CD14-positive monocyte (primary cell): ENCODE results near the gene TSPEAR. TPM values are rescaled to one million over a fixed set of nuclear protein-coding genes. Genes with fewer than 3 reads are reported as not detected.

ENCODE experiments used
- DNase-seq, 3 donors: peaks; one replicate each; pipeline ENCODE4 v3.0.0-alpha.2; 2011 to 2022
- H2AFZ ChIP-seq: 2 replicates; pipeline ENCODE4 v1.6.0; 2012; ENCODE audit warnings: mild to moderate bottlenecking, low read depth, low read length, inconsistent platforms; ENCODE audit not compliant: insufficient read depth, poor library complexity, severe bottlenecking
- H3K27ac ChIP-seq, 2 donors: 1 replicate in 1 of 2; 2 replicates in 1 of 2; pipeline ENCODE4 v1.5.1; 2012 to 2013; ENCODE audit warnings: low read length in 2 of 2, control low read depth in 1 of 2, inconsistent platforms in 1 of 2, low read depth in 1 of 2, mild to moderate bottlenecking in 1 of 2
- H3K27me3 ChIP-seq, 2 donors: one replicate each; pipeline versions ENCODE4 v1.6.0 to v1.6.1; 2011 to 2013; ENCODE audit warnings: low read length in 2 of 2; ENCODE audit not compliant: control insufficient read depth in 2 of 2, insufficient read depth in 2 of 2
- H3K36me3 ChIP-seq, 2 donors: replicated peaks in 1 of 2; 1 replicate in 1 of 2; 2 replicates in 1 of 2; pipeline versions ENCODE4 v1.5.1 to v1.6.1; 2012 to 2013; ENCODE audit warnings: low read length in 2 of 2, control low read depth in 1 of 2, inconsistent platforms in 1 of 2, mild to moderate bottlenecking in 1 of 2; ENCODE audit not compliant: insufficient read depth in 2 of 2, control insufficient read depth in 1 of 2
- H3K4me1 ChIP-seq, 2 donors: 1 replicate in 1 of 2; 2 replicates in 1 of 2; pipeline versions ENCODE4 v1.5.1 to v1.6.1; 2012 to 2013; ENCODE audit warnings: low read length in 2 of 2, control low read depth in 1 of 2, inconsistent platforms in 1 of 2, mild to moderate bottlenecking in 1 of 2, moderate library complexity in 1 of 2; ENCODE audit not compliant: insufficient read depth in 2 of 2, control insufficient read depth in 1 of 2
- H3K4me2 ChIP-seq: replicated peaks from 2 replicates; pipeline ENCODE3; 2012; ENCODE audit warnings: low read length, moderate library complexity, mild to moderate bottlenecking; ENCODE audit not compliant: poor library complexity, severe bottlenecking; ENCODE audit errors: extremely low read depth
- H3K4me3 ChIP-seq, 3 experiments: fragments of 200-600 bp in 1 of 3; sonication (generic) in 1 of 3; replicated peaks in 1 of 3; 1 replicate in 2 of 3; 2 replicates in 1 of 3; pipeline ENCODE4 v1.5.1; 2011 to 2013; ENCODE audit warnings: low read length in 3 of 3, mild to moderate bottlenecking in 3 of 3, control low read depth in 2 of 3, low read depth in 2 of 3, inconsistent platforms in 1 of 3, moderate library complexity in 1 of 3
- H3K79me2 ChIP-seq: 2 replicates; pipeline ENCODE4 v1.6.0; 2012; ENCODE audit warnings: mild to moderate bottlenecking, control low read depth, inconsistent platforms, low read length, moderate library complexity; ENCODE audit not compliant: insufficient read depth
- H3K9ac ChIP-seq: 2 replicates; pipeline ENCODE4 v1.6.0; 2017; ENCODE audit warnings: low read length, mild to moderate bottlenecking; ENCODE audit not compliant: insufficient read depth, poor library complexity, severe bottlenecking
- H3K9me3 ChIP-seq, 2 donors: replicated peaks in 1 of 2; 1 replicate in 1 of 2; 2 replicates in 1 of 2; pipeline versions ENCODE4 v1.5.1 to v1.6.1; 2012 to 2013; ENCODE audit warnings: low read length in 2 of 2, control low read depth in 1 of 2; ENCODE audit not compliant: control insufficient read depth in 1 of 2, insufficient read depth in 1 of 2
- H4K20me1 ChIP-seq: 2 replicates; pipeline ENCODE4 v1.6.0; 2012; ENCODE audit warnings: mild to moderate bottlenecking, low read length, control low read depth, moderate library complexity; ENCODE audit not compliant: insufficient read depth
- H3K27ac Mint-ChIP-seq, 7 donors: one replicate each; pipeline ENCODE4 v1.8.0; 2020; ENCODE audit warnings: mild to moderate bottlenecking in 7 of 7, mixed read lengths in 7 of 7, moderate library complexity in 6 of 7, inconsistent platforms in 2 of 7
- H3K27me3 Mint-ChIP-seq, 3 donors: one replicate each; pipeline ENCODE4 v1.8.0; 2021 to 2022; ENCODE audit warnings: low read depth in 3 of 3, mild to moderate bottlenecking in 3 of 3, mixed read lengths in 3 of 3, moderate library complexity in 3 of 3, inconsistent platforms in 1 of 3
- H3K36me3 Mint-ChIP-seq, 2 donors: one replicate each; pipeline ENCODE4 v1.8.0; 2020; ENCODE audit warnings: mixed read lengths in 2 of 2, inconsistent platforms in 1 of 2, mild to moderate bottlenecking in 1 of 2
- H3K4me1 Mint-ChIP-seq: one replicate; pipeline ENCODE4 v1.8.0; 2020; ENCODE audit warnings: mild to moderate bottlenecking, mixed read lengths
- H3K4me3 Mint-ChIP-seq, 2 donors: one replicate each; pipeline ENCODE4 v1.8.0; 2020; ENCODE audit warnings: mild to moderate bottlenecking in 2 of 2, mixed read lengths in 2 of 2, moderate library complexity in 1 of 2
- H3K9me3 Mint-ChIP-seq, 7 donors: one replicate each; pipeline ENCODE4 v1.8.0; 2020 to 2022; ENCODE audit warnings: mixed read lengths in 7 of 7, mild to moderate bottlenecking in 6 of 7, moderate library complexity in 6 of 7, inconsistent platforms in 2 of 7
- whole genome bisulfite sequencing: methylation state at CpG from one replicate; pipeline ENCODE4 v1.1.5; 2013; ENCODE audit warnings: missing lambda C conversion rate; ENCODE audit not compliant: insufficient coverage; 5-methylcytosine and 5-hydroxymethylcytosine counted together
- intact Hi-C, 2 donors: fragments of 100-400 bp; cut with micrococcal nuclease; formaldehyde crosslinking; loops; one replicate each; pipeline versions ENCODE4 v1.15.0 to v1.15.1; 2023
- polyA plus RNA-seq, 3 donors: library from polyadenylated mRNA; depleted of rRNA in 1 of 3; unstranded in 2 of 3; stranded (reverse) in 1 of 3; fragments of 300-500 nt in 2 of 3; fragments of >200 nt in 1 of 3; fragmentation: Illumina TruSeq in 2 of 3; gene quantifications; 1 replicate in 2 of 3; 2 replicates in 1 of 3; pipeline ENCODE4 v1.2.3, GENCODE V29; 2012 to 2021
- TF ChIP-seq, protein P1 (sequence below): fragments of 200-600 bp; IDR thresholded peaks from one replicate; pipeline ENCODE4 v1.8.0; 2022; ENCODE audit warnings: antibody characterized with exemption, mild to moderate bottlenecking

TSPEAR gene
- polyA plus RNA-seq, 3 donors: not detected

DNA sequence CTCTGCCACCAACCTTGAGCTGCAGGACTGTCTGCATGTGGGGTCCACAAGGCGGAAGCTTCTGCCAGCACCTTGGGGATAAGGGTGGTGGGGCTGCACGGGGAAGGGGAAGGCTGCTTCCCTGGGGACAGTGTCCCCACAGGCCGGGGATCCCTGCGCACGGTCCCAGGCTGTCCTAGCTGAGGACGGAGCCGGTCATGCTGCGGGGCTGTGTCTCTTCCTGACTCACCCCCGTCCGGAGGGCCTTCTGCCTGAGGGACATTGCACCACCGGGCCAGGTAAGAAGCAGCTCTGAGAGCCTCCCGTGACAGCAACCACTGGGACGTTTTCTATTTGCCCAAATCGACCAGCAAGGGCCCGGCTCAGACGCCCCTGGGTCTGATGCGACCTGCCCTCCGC lies 201.3 kb downstream of the TSPEAR start:
- no peaks in the 10 kb centered on the region for H3K79me2 ChIP-seq
- no peak overlapping the region for H3K27ac Mint-ChIP-seq
- H3K4me1 Mint-ChIP-seq: peaks cover 3% of the 10 kb centered on the region
- no peaks in the 10 kb centered on the region for H4K20me1 ChIP-seq
- H3K27me3 Mint-ChIP-seq: peaks cover 4 to 15% (median 9%) of the 10 kb centered on the region in 3 donors
- no peak overlapping the region for H3K9ac ChIP-seq
- intact Hi-C loops: loop anchor here in 1 of 2 donors (5.0 kb wide), 1 partner anchor 282 kb away; no protein-coding TSS in a partner anchor
- 63% methylated on average over 18 of the region's 18 CpGs for WGBS
- H3K4me3 ChIP-seq: no peak overlapping the region
- no peaks in the 10 kb centered on the region for H3K36me3 Mint-ChIP-seq
- H3K4me2 ChIP-seq: peak overlapping the region; percentile 39
- H2AFZ ChIP-seq: no peak overlapping the region
- H3K4me1 ChIP-seq: peaks cover 0 to 10% of the 10 kb centered on the region in 2 donors
- peaks cover 0 to 3% of the 10 kb centered on the region in 2 donors for H3K27me3 ChIP-seq
- H3K27ac ChIP-seq: no peak overlapping the region
- no peaks in the 10 kb centered on the region for H3K9me3 Mint-ChIP-seq
- no peaks in the 10 kb centered on the region for H3K36me3 ChIP-seq
- H3K9me3 ChIP-seq: no peaks in the 10 kb centered on the region
- peak overlapping the region in 1 of 2 donors; percentile 33 for H3K4me3 Mint-ChIP-seq
- no peak for DNase-seq
- TF ChIP-seq, protein P1, sequence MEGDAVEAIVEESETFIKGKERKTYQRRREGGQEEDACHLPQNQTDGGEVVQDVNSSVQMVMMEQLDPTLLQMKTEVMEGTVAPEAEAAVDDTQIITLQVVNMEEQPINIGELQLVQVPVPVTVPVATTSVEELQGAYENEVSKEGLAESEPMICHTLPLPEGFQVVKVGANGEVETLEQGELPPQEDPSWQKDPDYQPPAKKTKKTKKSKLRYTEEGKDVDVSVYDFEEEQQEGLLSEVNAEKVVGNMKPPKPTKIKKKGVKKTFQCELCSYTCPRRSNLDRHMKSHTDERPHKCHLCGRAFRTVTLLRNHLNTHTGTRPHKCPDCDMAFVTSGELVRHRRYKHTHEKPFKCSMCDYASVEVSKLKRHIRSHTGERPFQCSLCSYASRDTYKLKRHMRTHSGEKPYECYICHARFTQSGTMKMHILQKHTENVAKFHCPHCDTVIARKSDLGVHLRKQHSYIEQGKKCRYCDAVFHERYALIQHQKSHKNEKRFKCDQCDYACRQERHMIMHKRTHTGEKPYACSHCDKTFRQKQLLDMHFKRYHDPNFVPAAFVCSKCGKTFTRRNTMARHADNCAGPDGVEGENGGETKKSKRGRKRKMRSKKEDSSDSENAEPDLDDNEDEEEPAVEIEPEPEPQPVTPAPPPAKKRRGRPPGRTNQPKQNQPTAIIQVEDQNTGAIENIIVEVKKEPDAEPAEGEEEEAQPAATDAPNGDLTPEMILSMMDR: no peak

- TF ChIP-seq, protein P1: no peak
- peaks cover 4 to 15% (median 10%) of the 10 kb centered on the region in 3 donors for H3K27me3 Mint-ChIP-seq
- no peak overlapping the region for H3K27ac Mint-ChIP-seq
- Histone ChIP-seq H4K20me1 (no peaks in the 10 kb centered on the region), H3K4me1 (peaks cover 3 to 13% of the 10 kb centered on the region in 2 donors), H3K36me3 (no peaks in the 10 kb centered on the region), H3K27me3 (peaks cover 0 to 3% of the 10 kb centered on the region in 2 donors), H3K79me2 (no peaks in the 10 kb centered on the region), H2AFZ (no peak overlapping the region), H3K4me3 (no peak overlapping the region), H3K9me3 (no peaks in the 10 kb centered on the region), H3K4me2 (no peak overlapping the region), H3K27ac (no peak overlapping the region), H3K9ac (no peak overlapping the region)
- H3K36me3 Mint-ChIP-seq: no peaks in the 10 kb centered on the region
- no peaks in the 10 kb centered on the region for H3K9me3 Mint-ChIP-seq
- intact Hi-C loops: loop anchor here in 1 of 2 donors (5.0 kb wide), 1 partner anchor 283 kb away; no protein-coding TSS in a partner anchor
- H3K4me1 Mint-ChIP-seq: no peaks in the 10 kb centered on the region
- peak overlapping the region in 1 of 2 donors; percentile 33 for H3K4me3 Mint-ChIP-seq
- DNase-seq: no peak
- 92% methylated on average over 12 of the region's 12 CpGs for WGBS
Measured at GRCh38 chr21:44509539-44509938, 201.8 kb downstream of the TSPEAR start.
